Activated T-cell treated with anti-CD3 and anti-CD28 coated beads, Interleukin-2, amount 50 U/mL, for 4 hours (primary cell): ENCODE measurements around the gene CORO2B. TPM values are rescaled to one million over a fixed set of nuclear protein-coding genes. Genes with fewer than 3 reads are reported as not detected.

ENCODE experiments used
- ATAC-seq, 2 donors: fragments of 200-7000 bp; cut with Tn5 transposase; one replicate each; pipeline ENCODE4 v1.10.0; 2021
- DNase-seq: peaks from one replicate; pipeline ENCODE4 v3.0.0-alpha.2; 2020
- H3K27me3 Mint-ChIP-seq: one replicate; pipeline ENCODE4 v1.8.0; 2021; ENCODE audit warnings: low read depth, mixed read lengths
- H3K36me3 Mint-ChIP-seq: one replicate; pipeline ENCODE4 v1.8.0; 2022; ENCODE audit warnings: mixed read lengths; ENCODE audit not compliant: insufficient read depth
- H3K4me1 Mint-ChIP-seq: one replicate; pipeline ENCODE4 v1.8.0; 2021; ENCODE audit warnings: low read depth, mixed read lengths
- H3K4me3 Mint-ChIP-seq: one replicate; pipeline ENCODE4 v1.8.0; 2021; ENCODE audit warnings: mild to moderate bottlenecking, moderate library complexity, mixed read lengths
- H3K9me3 Mint-ChIP-seq: one replicate; pipeline ENCODE4 v1.8.0; 2021; ENCODE audit warnings: mixed read lengths
- total RNA-seq, 3 donors: library from RNA; stranded (reverse); gene quantifications; one replicate each; pipeline ENCODE4 v1.2.1, GENCODE V29; 2021

CORO2B gene
- total RNA-seq, 3 donors from 2014 or later: 0.08 TPM

GRCh38 chr15:68586274-68586961 is 7.6 kb downstream of the CORO2B start:
- Mint-ChIP-seq H3K27me3 (peaks cover 4% of the 10 kb centered on the region), H3K4me1 (peaks cover 15% of the 10 kb centered on the region), H3K4me3 (no peak overlapping the region), H3K9me3 (no peaks in the 10 kb centered on the region), H3K36me3 (no peaks in the 10 kb centered on the region)
- ATAC-seq: no peak
- DNase-seq: no peak

GRCh38 chr15:68587769-68588385 is 9.1 kb downstream of the CORO2B start:
- Mint-ChIP-seq H3K4me1 (peaks cover 15% of the 10 kb centered on the region), H3K36me3 (no peaks in the 10 kb centered on the region), H3K27me3 (peaks cover 5% of the 10 kb centered on the region), H3K4me3 (no peak overlapping the region), H3K9me3 (no peaks in the 10 kb centered on the region)
- ATAC-seq (peak; percentile 76 to 79), DNase-seq (no peak)

- DNase-seq (no peak), ATAC-seq (no peak)
- H3K27me3 Mint-ChIP-seq: peaks cover 7% of the 10 kb centered on the region
- H3K36me3 Mint-ChIP-seq: no peaks in the 10 kb centered on the region
- no peaks in the 10 kb centered on the region for H3K9me3 Mint-ChIP-seq
- H3K4me1 Mint-ChIP-seq: peaks cover 17% of the 10 kb centered on the region
- no peak overlapping the region for H3K4me3 Mint-ChIP-seq
These were observed 10.3 kb downstream of the CORO2B start for GRCh38 chr15:68589053-68589452.

- DNase-seq (no peak), ATAC-seq (no peak)
- no peaks in the 10 kb centered on the region for H3K9me3 Mint-ChIP-seq
- H3K27me3 Mint-ChIP-seq: peaks cover 7% of the 10 kb centered on the region
- peaks cover 17% of the 10 kb centered on the region for H3K4me1 Mint-ChIP-seq
- H3K4me3 Mint-ChIP-seq: no peak overlapping the region
- H3K36me3 Mint-ChIP-seq: no peaks in the 10 kb centered on the region
These were observed 11.3 kb downstream of the CORO2B start for GRCh38 chr15:68589783-68590710.

- no peak for ATAC-seq
- H3K9me3 Mint-ChIP-seq: no peaks in the 10 kb centered on the region
- H3K4me3 Mint-ChIP-seq: no peak overlapping the region
- H3K36me3 Mint-ChIP-seq: no peaks in the 10 kb centered on the region
- H3K27me3 Mint-ChIP-seq: peaks cover 10% of the 10 kb centered on the region
- peaks cover 17% of the 10 kb centered on the region for H3K4me1 Mint-ChIP-seq
- no peak for DNase-seq
These were observed 12.1 kb downstream of the CORO2B start for GRCh38 chr15:68590721-68591389.

- no peak overlapping the region for H3K4me3 Mint-ChIP-seq
- H3K9me3 Mint-ChIP-seq: no peaks in the 10 kb centered on the region
- no peak for ATAC-seq
- no peak for DNase-seq
- H3K27me3 Mint-ChIP-seq: peaks cover 14% of the 10 kb centered on the region
- no peaks in the 10 kb centered on the region for H3K36me3 Mint-ChIP-seq
- H3K4me1 Mint-ChIP-seq: peaks cover 13% of the 10 kb centered on the region
These were observed 13.3 kb downstream of the CORO2B start for GRCh38 chr15:68592054-68592453.

- ATAC-seq: no peak
- Mint-ChIP-seq H3K4me3 (no peak overlapping the region), H3K4me1 (peaks cover 13% of the 10 kb centered on the region), H3K36me3 (no peaks in the 10 kb centered on the region), H3K27me3 (peaks cover 14% of the 10 kb centered on the region), H3K9me3 (no peaks in the 10 kb centered on the region)
- no peak for DNase-seq
These were observed 13.8 kb downstream of the CORO2B start for GRCh38 chr15:68592544-68592943.

- H3K27me3 Mint-ChIP-seq: peaks cover 14% of the 10 kb centered on the region
- H3K9me3 Mint-ChIP-seq: no peaks in the 10 kb centered on the region
- peaks cover 5% of the 10 kb centered on the region for H3K4me1 Mint-ChIP-seq
- ATAC-seq: no peak
- no peak overlapping the region for H3K4me3 Mint-ChIP-seq
- DNase-seq: no peak
- H3K36me3 Mint-ChIP-seq: no peaks in the 10 kb centered on the region
These were observed 14.5 kb downstream of the CORO2B start for GRCh38 chr15:68593341-68593740.

GRCh38 chr15:68593828-68594532 is 15.2 kb downstream of the CORO2B start:
- Mint-ChIP-seq H3K27me3 (peaks cover 14% of the 10 kb centered on the region), H3K4me3 (no peak overlapping the region), H3K9me3 (no peaks in the 10 kb centered on the region), H3K4me1 (peaks cover 2% of the 10 kb centered on the region), H3K36me3 (no peaks in the 10 kb centered on the region)
- DNase-seq: no peak
- no peak for ATAC-seq

GRCh38 chr15:68594533-68595259 is 15.9 kb downstream of the CORO2B start:
- H3K4me3 Mint-ChIP-seq: no peak overlapping the region
- no peaks in the 10 kb centered on the region for H3K36me3 Mint-ChIP-seq
- H3K9me3 Mint-ChIP-seq: no peaks in the 10 kb centered on the region
- no peak for ATAC-seq
- peaks cover 2% of the 10 kb centered on the region for H3K4me1 Mint-ChIP-seq
- no peak for DNase-seq
- H3K27me3 Mint-ChIP-seq: peaks cover 14% of the 10 kb centered on the region

- DNase-seq (no peak), ATAC-seq (no peak)
- peaks cover 2% of the 10 kb centered on the region for H3K4me1 Mint-ChIP-seq
- H3K27me3 Mint-ChIP-seq: peaks cover 14% of the 10 kb centered on the region
- H3K36me3 Mint-ChIP-seq: no peaks in the 10 kb centered on the region
- no peak overlapping the region for H3K4me3 Mint-ChIP-seq
- H3K9me3 Mint-ChIP-seq: no peaks in the 10 kb centered on the region
These were observed 16.4 kb downstream of the CORO2B start for GRCh38 chr15:68595260-68595564.

GRCh38 chr15:68595761-68596160 is 17.0 kb downstream of the CORO2B start:
- no peak for ATAC-seq
- peaks cover 2% of the 10 kb centered on the region for H3K4me1 Mint-ChIP-seq
- H3K36me3 Mint-ChIP-seq: no peaks in the 10 kb centered on the region
- no peak overlapping the region for H3K4me3 Mint-ChIP-seq
- peaks cover 14% of the 10 kb centered on the region for H3K27me3 Mint-ChIP-seq
- H3K9me3 Mint-ChIP-seq: no peaks in the 10 kb centered on the region
- DNase-seq: no peak

GRCh38 chr15:68596691-68597090 is 17.9 kb downstream of the CORO2B start:
- no peaks in the 10 kb centered on the region for H3K36me3 Mint-ChIP-seq
- H3K27me3 Mint-ChIP-seq: peaks cover 21% of the 10 kb centered on the region
- DNase-seq: no peak
- no peak overlapping the region for H3K4me3 Mint-ChIP-seq
- H3K9me3 Mint-ChIP-seq: no peaks in the 10 kb centered on the region
- H3K4me1 Mint-ChIP-seq: peaks cover 2% of the 10 kb centered on the region
- ATAC-seq: no peak
